Right ventricle myocardium superior (tissue), 1 donor: Measurements from ENCODE around the gene ZAP70. TPM values are rescaled to one million over a fixed set of nuclear protein-coding genes. Genes with fewer than 3 reads are reported as not detected.
A peak's percentile ranks its signal among the peaks of the same experiment; 100 is the strongest.

Experiments
- ATAC-seq: fragments of 200-7000 bp; cut with Tn5 transposase; one replicate; pipeline ENCODE4 v1.9.1; 2020; ENCODE audit warnings: mild to moderate bottlenecking; ENCODE audit not compliant: poor library complexity
- DNase-seq: peaks from one replicate; pipeline ENCODE4 v3.0.0-alpha.2; 2020
- intact Hi-C: fragments of 100-400 bp; cut with DNase I; formaldehyde crosslinking; loops from one replicate; pipeline ENCODE4 v1.11.2; 2022
- total RNA-seq: library from RNA; stranded (reverse); fragmentation: NEBNext Ultra II Directional; extraction: Animal tissue kit (Norgen Biotek cat#: 25700); gene quantifications from one replicate; pipeline ENCODE4 v1.2.1, GENCODE V29; 2021
- donor health status: DM: no; HTN: yes; CAD: no; lungs with severe emphysema.

The ZAP70 gene
- total RNA-seq, 1 donor from 2014 or later, result 0.70 TPM

- DNase-seq, result peak; percentile 56
- intact Hi-C loops, result no loop called here
- peak; percentile 61 for ATAC-seq
Observed at GRCh38 chr2:97740590-97741182, 27.3 kb downstream of the ZAP70 start.

- no peak for ATAC-seq
- no peak for DNase-seq
Observed at GRCh38 chr2:97741251-97741650, 27.9 kb downstream of the ZAP70 start.

GRCh38 chr2:97741686-97742085 lies 28.3 kb downstream of the ZAP70 start:
- intact Hi-C loops, result no loop called here
- DNase-seq (no peak), ATAC-seq (no peak)

More at GRCh38 chr2:97741251-97741650, 27.9 kb downstream of the ZAP70 start:
- intact Hi-C loops, result no loop called here

DNA sequence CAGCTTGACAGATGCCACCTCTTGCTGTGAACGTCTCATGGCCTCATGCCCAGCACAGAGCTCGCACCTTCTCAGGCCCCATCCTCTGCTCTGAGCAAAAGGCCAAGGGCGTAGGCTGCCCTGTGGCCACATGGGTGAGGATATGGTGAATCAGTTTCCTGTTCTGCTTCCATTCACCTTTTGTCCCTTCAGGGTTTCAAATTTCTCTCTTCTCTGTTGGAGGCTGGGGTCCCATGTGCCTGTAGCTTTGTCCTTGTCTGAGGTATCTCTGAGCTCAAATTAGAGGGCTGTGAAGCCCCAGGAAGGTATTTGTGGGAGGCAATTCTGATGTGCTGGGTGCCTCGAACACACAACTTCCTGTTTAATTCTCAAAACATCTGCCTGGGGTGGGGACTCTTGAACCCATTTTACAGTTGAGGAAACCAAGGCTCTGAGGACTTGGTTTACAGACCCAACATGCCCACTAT lies 29.0 kb downstream of the ZAP70 start:
- DNase-seq, result peak; percentile 66
- peak; percentile 87 for ATAC-seq
- intact Hi-C loops, result no loop called here

GRCh38 chr2:97743913-97744312 lies 30.5 kb downstream of the ZAP70 start:
- ATAC-seq, result no peak
- intact Hi-C loops, result no loop called here
- no peak for DNase-seq

- intact Hi-C loops, result no loop called here
- DNase-seq, result no peak
- ATAC-seq, result no peak
Observed at GRCh38 chr2:97745474-97746174, 32.2 kb downstream of the ZAP70 start.

GRCh38 chr2:97747285-97747684 lies 33.9 kb downstream of the ZAP70 start:
- no peak for ATAC-seq
- intact Hi-C loops, result no loop called here
- DNase-seq, result no peak

GRCh38 chr2:97747716-97748115 lies 34.3 kb downstream of the ZAP70 start:
- DNase-seq (no peak), ATAC-seq (no peak)
- intact Hi-C loops, result no loop called here

DNA sequence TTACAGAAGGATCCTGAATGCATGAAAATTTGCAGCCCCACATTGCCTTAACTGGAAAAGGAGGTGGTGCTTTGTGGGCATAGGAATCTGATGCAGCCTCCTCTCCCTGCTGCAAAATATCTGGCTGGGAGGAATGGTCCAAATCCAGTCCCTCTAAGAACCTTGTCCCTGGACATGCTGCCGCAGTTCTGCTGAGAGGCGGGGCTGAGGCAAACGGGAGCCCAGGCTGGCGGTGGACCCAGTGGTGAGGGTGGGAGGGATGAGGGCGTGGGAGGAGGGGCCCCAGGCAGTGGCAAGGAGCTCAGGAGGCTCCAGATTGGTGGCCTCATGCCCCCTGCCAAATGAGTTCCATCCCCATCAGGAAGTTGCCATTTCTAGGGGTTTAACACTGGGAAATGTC lies 36.2 kb downstream of the ZAP70 start:
- ATAC-seq (no peak), DNase-seq (no peak)
- intact Hi-C loops, result no loop called here

GRCh38 chr2:97750017-97750416 lies 36.6 kb downstream of the ZAP70 start:
- ATAC-seq (no peak), DNase-seq (no peak)
- intact Hi-C loops, result no loop called here

GRCh38 chr2:97751752-97752151 lies 38.4 kb downstream of the ZAP70 start:
- no peak for DNase-seq
- ATAC-seq, result peak; percentile 92
- intact Hi-C loops, result no loop called here

- intact Hi-C loops, result no loop called here
- DNase-seq, result no peak
- no peak for ATAC-seq
Observed at GRCh38 chr2:97752342-97753334, 39.3 kb downstream of the ZAP70 start.

DNA sequence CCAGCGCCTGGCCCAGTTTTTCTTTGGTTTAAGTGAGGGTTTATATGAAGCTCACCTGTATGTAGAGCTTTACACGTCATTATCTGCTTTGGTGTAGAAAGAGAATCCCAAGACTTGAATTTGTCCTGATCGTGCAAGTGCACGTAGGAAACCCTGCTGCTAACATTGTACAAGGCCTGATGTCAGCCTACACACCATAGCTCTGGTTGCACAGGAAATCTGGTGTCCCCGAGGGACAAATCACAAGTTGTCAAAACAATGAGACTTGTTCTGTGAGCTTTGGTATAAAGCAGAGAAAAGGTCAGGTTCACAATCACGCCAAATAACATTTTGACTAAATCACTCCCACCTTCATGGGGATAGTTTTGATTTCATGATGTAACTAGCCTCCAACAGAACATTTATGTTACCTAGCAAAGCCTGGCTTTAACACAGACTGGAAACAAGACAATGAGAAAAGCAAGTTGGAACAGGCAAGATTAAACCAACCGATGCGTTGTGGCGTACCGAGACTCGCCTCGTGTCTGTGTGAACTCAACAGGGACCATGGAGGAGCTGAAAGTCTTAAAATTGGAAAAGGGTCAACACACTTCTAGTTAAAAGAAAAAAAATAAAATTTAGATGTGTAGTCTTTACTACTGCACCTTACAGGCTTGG lies 41.4 kb downstream of the ZAP70 start:
- ATAC-seq (no peak), DNase-seq (no peak)
- intact Hi-C loops, result no loop called here

GRCh38 chr2:97755491-97755890 lies 42.1 kb downstream of the ZAP70 start:
- intact Hi-C loops, result no loop called here
- DNase-seq, result no peak
- ATAC-seq, result no peak

DNA sequence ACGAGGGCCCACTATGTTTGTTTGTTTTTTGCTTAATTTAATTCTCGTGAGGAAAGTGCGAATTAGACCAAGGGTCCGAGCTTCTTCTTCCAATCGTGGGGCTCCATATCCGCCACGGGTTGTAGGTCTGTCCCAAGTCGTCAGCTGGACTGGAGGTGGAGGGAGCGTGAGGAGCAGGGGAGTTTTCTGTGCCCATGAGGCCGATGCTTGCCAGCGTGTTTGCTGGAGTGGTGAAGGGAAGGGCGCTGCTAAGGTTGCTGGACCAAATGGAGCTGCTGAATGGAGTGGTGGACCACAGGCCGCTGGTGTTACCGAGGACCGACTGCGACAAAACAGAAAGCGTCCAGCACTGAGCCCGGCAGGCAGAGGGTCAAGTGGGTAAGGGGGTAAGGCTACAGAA lies 43.7 kb downstream of the ZAP70 start:
- intact Hi-C loops, result no loop called here
- no peak for DNase-seq
- ATAC-seq, result no peak

- DNase-seq (no peak), ATAC-seq (no peak)
- intact Hi-C loops, result no loop called here
Observed at GRCh38 chr2:97758131-97758705, 44.8 kb downstream of the ZAP70 start.

DNA sequence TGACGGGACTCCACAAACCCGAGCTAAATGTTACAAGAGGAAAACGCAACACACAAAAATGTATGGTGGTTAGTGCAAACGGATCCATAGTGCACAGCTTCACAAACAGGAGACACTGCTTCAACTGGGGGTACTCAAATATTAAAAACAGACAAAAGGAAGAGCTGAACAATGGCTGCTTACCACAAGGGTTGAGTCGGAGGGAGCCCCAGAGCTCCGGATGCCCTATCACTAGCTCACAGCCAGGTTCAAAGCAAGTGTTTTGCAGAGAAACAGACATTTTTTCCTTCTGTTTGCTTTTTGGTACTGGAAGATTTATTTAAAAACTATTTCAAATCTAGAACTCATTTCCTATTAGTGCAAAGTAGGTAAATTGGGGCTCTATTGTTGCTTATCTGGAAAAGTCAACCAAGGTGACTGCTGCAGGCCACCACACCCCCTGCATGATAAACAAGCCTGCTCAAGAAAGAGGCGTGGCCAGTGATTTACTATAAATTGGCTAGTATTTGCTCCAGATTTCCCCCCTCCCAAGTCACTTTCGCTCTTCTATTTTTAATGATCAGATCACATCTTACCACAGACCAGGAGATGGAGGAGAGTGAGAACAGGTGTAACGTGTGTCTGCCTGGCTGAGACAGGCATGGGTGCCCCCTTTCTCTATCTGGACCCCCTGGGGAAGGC lies 46.5 kb downstream of the ZAP70 start:
- no peak for ATAC-seq
- intact Hi-C loops, result no loop called here

DNA sequence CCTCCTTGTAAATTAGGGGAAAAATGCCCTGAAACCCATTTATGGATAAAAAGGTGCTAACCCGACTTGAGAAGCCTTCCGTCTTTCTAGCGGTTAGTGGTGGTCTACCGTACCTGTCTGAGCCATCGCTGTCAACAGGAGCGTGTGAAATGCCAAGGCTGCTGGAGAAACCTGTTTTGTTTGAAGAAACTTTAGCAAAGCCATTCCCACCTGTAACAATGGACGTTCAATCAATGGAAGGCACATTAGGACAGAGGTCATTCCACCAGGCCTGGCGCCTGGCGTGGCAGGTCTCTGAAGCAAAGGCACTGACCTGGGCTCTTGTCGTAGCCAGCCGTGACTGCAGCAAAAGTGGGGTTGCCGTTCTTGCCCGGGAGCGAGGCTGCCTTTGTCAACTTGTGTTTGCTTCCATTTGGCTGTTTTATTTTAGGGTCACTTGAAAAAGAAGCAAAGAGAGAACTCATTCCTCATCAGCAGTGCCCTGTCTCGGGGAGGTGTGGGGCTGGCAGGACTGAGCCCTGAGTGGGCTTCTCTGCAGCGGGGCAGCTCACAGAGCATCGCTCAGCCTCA lies 47.2 kb downstream of the ZAP70 start:
- no peak for ATAC-seq
- intact Hi-C loops, result no loop called here
- no peak for DNase-seq

More for the DNA sequence above, 46.5 kb downstream of the ZAP70 start:
- DNase-seq, result no peak
